Activated T-cell treated with anti-CD3 and anti-CD28 coated beads, Interleukin-2, amount 50 U/mL, for 72 hours (primary cell): ENCODE results near the gene KCNJ16. TPM values are rescaled to one million over a fixed set of nuclear protein-coding genes. Genes with fewer than 3 reads are reported as not detected.

Source experiments
- ATAC-seq, 2 donors: fragments of 150-1000 bp; cut with Tn5 transposase; replicated peaks in 1 of 2; 2 replicates each; pipeline ENCODE4 v1.10.0; 2021; ENCODE audit warnings: moderate library complexity in 2 of 2, mild to moderate bottlenecking in 1 of 2
- DNase-seq, 2 donors: peaks; one replicate each; pipeline ENCODE4 v3.0.0; 2021 to 2022; ENCODE audit warnings: mixed read lengths in 1 of 2
- H3K27ac Mint-ChIP-seq: one replicate; pipeline ENCODE4 v1.8.0; 2022; ENCODE audit warnings: mild to moderate bottlenecking, moderate library complexity, mixed read lengths
- H3K27me3 Mint-ChIP-seq: one replicate; pipeline ENCODE4 v1.8.0; 2022; ENCODE audit warnings: low read depth, mixed read lengths
- H3K36me3 Mint-ChIP-seq, 2 donors: one replicate each; pipeline ENCODE4 v1.8.0; 2022; ENCODE audit warnings: mixed read lengths in 2 of 2, mild to moderate bottlenecking in 1 of 2; ENCODE audit not compliant: insufficient read depth in 2 of 2
- H3K4me1 Mint-ChIP-seq: one replicate; pipeline ENCODE4 v1.8.0; 2022; ENCODE audit warnings: low read depth, mixed read lengths
- H3K4me3 Mint-ChIP-seq, 2 donors: one replicate each; pipeline ENCODE4 v1.8.0; 2022; ENCODE audit warnings: mild to moderate bottlenecking in 2 of 2, mixed read lengths in 2 of 2, moderate library complexity in 2 of 2
- H3K9me3 Mint-ChIP-seq, 2 donors: one replicate each; pipeline ENCODE4 v1.8.0; 2022; ENCODE audit warnings: mixed read lengths in 2 of 2
- total RNA-seq, 2 donors: library from RNA; stranded (reverse); gene quantifications; one replicate each; pipeline ENCODE4 v1.2.3, GENCODE V29; 2022

KCNJ16 gene
- total RNA-seq, 2 donors from 2014 or later: not detected

- ATAC-seq: no peak
- H3K9me3 Mint-ChIP-seq: peaks cover 0 to 1% of the 10 kb centered on the region in 2 donors
- H3K4me1 Mint-ChIP-seq: no peaks in the 10 kb centered on the region
- H3K4me3 Mint-ChIP-seq: no peak overlapping the region
- no peak overlapping the region for H3K27ac Mint-ChIP-seq
- DNase-seq: no peak
- H3K36me3 Mint-ChIP-seq: peaks cover 0 to 2% of the 10 kb centered on the region in 2 donors
- H3K27me3 Mint-ChIP-seq: peaks cover 42% of the 10 kb centered on the region
These were observed 55.3 kb downstream of the KCNJ16 start for GRCh38 chr17:70130289-70130688.

- ATAC-seq: no peak
- Mint-ChIP-seq H3K4me3 (no peak overlapping the region), H3K27ac (no peak overlapping the region), H3K9me3 (peaks cover 0 to 1% of the 10 kb centered on the region in 2 donors), H3K27me3 (peaks cover 50% of the 10 kb centered on the region), H3K4me1 (peaks cover 10% of the 10 kb centered on the region), H3K36me3 (peaks cover 0 to 2% of the 10 kb centered on the region in 2 donors)
- no peak for DNase-seq
These were observed 57.5 kb downstream of the KCNJ16 start for GRCh38 chr17:70132505-70132904.

GRCh38 chr17:70134042-70134441 is 59.0 kb downstream of the KCNJ16 start:
- Mint-ChIP-seq H3K27me3 (peaks cover 52% of the 10 kb centered on the region), H3K36me3 (peaks cover 0 to 2% of the 10 kb centered on the region in 2 donors), H3K9me3 (peaks cover 0 to 1% of the 10 kb centered on the region in 2 donors), H3K27ac (no peak overlapping the region), H3K4me1 (peaks cover 25% of the 10 kb centered on the region), H3K4me3 (no peak overlapping the region)
- ATAC-seq: no peak
- DNase-seq: no peak

GRCh38 chr17:70134777-70135176 is 59.8 kb downstream of the KCNJ16 start:
- ATAC-seq (no peak), DNase-seq (no peak)
- Mint-ChIP-seq H3K9me3 (no peaks in the 10 kb centered on the region), H3K4me1 (peaks cover 25% of the 10 kb centered on the region), H3K36me3 (peaks cover 0 to 2% of the 10 kb centered on the region in 2 donors), H3K27ac (no peak overlapping the region), H3K27me3 (peaks cover 54% of the 10 kb centered on the region), H3K4me3 (no peak overlapping the region)

GRCh38 chr17:70136131-70136530 is 61.1 kb downstream of the KCNJ16 start:
- ATAC-seq: no peak
- H3K27me3 Mint-ChIP-seq: peaks cover 41% of the 10 kb centered on the region
- no peaks in the 10 kb centered on the region for H3K9me3 Mint-ChIP-seq
- H3K36me3 Mint-ChIP-seq: peaks cover 0 to 2% of the 10 kb centered on the region in 2 donors
- H3K4me1 Mint-ChIP-seq: peaks cover 25% of the 10 kb centered on the region
- no peak overlapping the region for H3K4me3 Mint-ChIP-seq
- H3K27ac Mint-ChIP-seq: no peak overlapping the region
- no peak for DNase-seq

GRCh38 chr17:70137451-70138230 is 62.6 kb downstream of the KCNJ16 start:
- peaks cover 0 to 2% of the 10 kb centered on the region in 2 donors for H3K36me3 Mint-ChIP-seq
- ATAC-seq (peak; percentile 98 to 99), DNase-seq (peak; percentile 58 to 67)
- peaks cover 38% of the 10 kb centered on the region for H3K27me3 Mint-ChIP-seq
- H3K9me3 Mint-ChIP-seq: no peaks in the 10 kb centered on the region
- peak overlapping the region; percentile 22 to 68 for H3K4me3 Mint-ChIP-seq
- no peak overlapping the region for H3K27ac Mint-ChIP-seq
- peaks cover 25% of the 10 kb centered on the region for H3K4me1 Mint-ChIP-seq

GRCh38 chr17:70138291-70138865 is 63.4 kb downstream of the KCNJ16 start:
- no peaks in the 10 kb centered on the region for H3K9me3 Mint-ChIP-seq
- peak overlapping the region; percentile 22 to 68 for H3K4me3 Mint-ChIP-seq
- DNase-seq: no peak
- H3K36me3 Mint-ChIP-seq: peaks cover 0 to 1% of the 10 kb centered on the region in 2 donors
- ATAC-seq: no peak
- H3K27me3 Mint-ChIP-seq: peaks cover 33% of the 10 kb centered on the region
- H3K4me1 Mint-ChIP-seq: peaks cover 25% of the 10 kb centered on the region
- H3K27ac Mint-ChIP-seq: no peak overlapping the region

- H3K27ac Mint-ChIP-seq: no peak overlapping the region
- H3K36me3 Mint-ChIP-seq: no peaks in the 10 kb centered on the region
- H3K9me3 Mint-ChIP-seq: no peaks in the 10 kb centered on the region
- H3K27me3 Mint-ChIP-seq: peaks cover 25% of the 10 kb centered on the region
- H3K4me1 Mint-ChIP-seq: peaks cover 25% of the 10 kb centered on the region
- DNase-seq (no peak), ATAC-seq (no peak)
- H3K4me3 Mint-ChIP-seq: no peak overlapping the region
These were observed 64.5 kb downstream of the KCNJ16 start for GRCh38 chr17:70139449-70139993.

GRCh38 chr17:70144260-70144846 is 69.3 kb downstream of the KCNJ16 start:
- H3K4me1 Mint-ChIP-seq: no peaks in the 10 kb centered on the region
- peaks cover 15% of the 10 kb centered on the region for H3K27me3 Mint-ChIP-seq
- ATAC-seq: no peak
- DNase-seq: no peak
- H3K9me3 Mint-ChIP-seq: no peaks in the 10 kb centered on the region
- H3K4me3 Mint-ChIP-seq: no peak overlapping the region
- H3K36me3 Mint-ChIP-seq: no peaks in the 10 kb centered on the region
- no peak overlapping the region for H3K27ac Mint-ChIP-seq

- Mint-ChIP-seq H3K9me3 (no peaks in the 10 kb centered on the region), H3K4me3 (no peak overlapping the region), H3K27ac (no peak overlapping the region), H3K27me3 (peaks cover 21% of the 10 kb centered on the region), H3K36me3 (no peaks in the 10 kb centered on the region), H3K4me1 (no peaks in the 10 kb centered on the region)
- ATAC-seq: no peak
- DNase-seq: no peak
These were observed 78.2 kb downstream of the KCNJ16 start for GRCh38 chr17:70153210-70153609.

- no peak for DNase-seq
- peaks cover 13% of the 10 kb centered on the region for H3K27me3 Mint-ChIP-seq
- H3K4me3 Mint-ChIP-seq: no peak overlapping the region
- ATAC-seq: no peak
- H3K9me3 Mint-ChIP-seq: no peaks in the 10 kb centered on the region
- no peaks in the 10 kb centered on the region for H3K4me1 Mint-ChIP-seq
- H3K36me3 Mint-ChIP-seq: no peaks in the 10 kb centered on the region
- no peak overlapping the region for H3K27ac Mint-ChIP-seq
These were observed 82.1 kb downstream of the KCNJ16 start for GRCh38 chr17:70157151-70157550.

- H3K9me3 Mint-ChIP-seq: no peaks in the 10 kb centered on the region
- H3K4me3 Mint-ChIP-seq: no peak overlapping the region
- no peak overlapping the region for H3K27ac Mint-ChIP-seq
- no peaks in the 10 kb centered on the region for H3K4me1 Mint-ChIP-seq
- no peaks in the 10 kb centered on the region for H3K36me3 Mint-ChIP-seq
- H3K27me3 Mint-ChIP-seq: peaks cover 11% of the 10 kb centered on the region
- DNase-seq (no peak), ATAC-seq (no peak)
These were observed 83.2 kb downstream of the KCNJ16 start for GRCh38 chr17:70158180-70158579.

GRCh38 chr17:70158591-70158990 is 83.6 kb downstream of the KCNJ16 start:
- H3K9me3 Mint-ChIP-seq: no peaks in the 10 kb centered on the region
- ATAC-seq (no peak), DNase-seq (no peak)
- H3K4me1 Mint-ChIP-seq: no peaks in the 10 kb centered on the region
- peaks cover 8% of the 10 kb centered on the region for H3K27me3 Mint-ChIP-seq
- H3K4me3 Mint-ChIP-seq: no peak overlapping the region
- no peak overlapping the region for H3K27ac Mint-ChIP-seq
- H3K36me3 Mint-ChIP-seq: no peaks in the 10 kb centered on the region
